Suppressor macrophage treated with lipopolysaccharide for 4 hours (primary cell): Measurements from ENCODE around the gene PRAMEF10.
"Not testable (repeated sequence)": the region's sequence is repeated elsewhere in the genome, so short reads cannot be mapped to it uniquely, and the experiment has no call there.

Experiments
- DNase-seq: peaks from one replicate; pipeline ENCODE4 v3.0.0-alpha.2; 2020

PRAMEF10 gene, protein sequence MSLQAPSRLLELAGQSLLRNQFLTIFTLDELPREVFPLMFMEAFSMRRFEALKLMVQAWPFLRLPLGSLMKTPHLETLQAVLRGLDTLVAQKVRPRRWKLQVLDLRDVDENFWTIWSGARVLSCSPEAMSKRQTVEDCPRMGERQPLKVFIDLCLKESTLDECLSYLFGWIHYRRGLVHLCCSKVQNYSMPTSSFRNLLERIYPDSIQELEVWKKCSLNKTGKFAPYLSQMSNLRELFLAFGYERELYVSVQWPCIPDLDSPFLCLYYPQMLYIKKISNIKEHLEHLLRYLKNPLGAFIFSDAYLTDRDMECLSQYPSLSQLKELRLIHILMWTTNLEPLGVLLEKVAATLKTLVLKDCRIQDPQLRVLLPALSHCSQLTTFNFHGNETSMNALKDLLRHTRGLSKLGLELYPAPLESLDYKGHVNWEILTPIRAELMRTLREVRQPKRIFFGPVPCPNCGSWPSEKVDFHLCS

DNA sequence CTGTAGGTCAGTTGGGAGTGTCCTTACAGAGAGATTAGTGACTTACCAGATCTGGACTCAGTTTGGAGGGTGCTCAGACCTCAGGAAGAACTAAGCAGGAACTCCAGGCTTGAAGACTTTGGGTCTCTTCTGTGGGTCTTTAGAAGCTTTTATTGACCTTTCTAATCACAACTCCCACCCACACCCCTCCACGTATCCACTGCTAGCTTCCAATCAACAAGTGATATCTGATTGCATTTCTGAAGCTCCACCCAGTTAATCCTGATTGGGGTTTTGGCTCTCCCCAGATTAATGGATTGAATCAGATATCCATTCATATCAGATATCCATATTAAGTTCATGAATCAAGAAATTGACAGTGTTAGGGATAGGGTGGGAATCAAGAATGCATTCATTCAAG, at the start of gene PRAMEF10:
PRAMEF10 (minus strand) TSS at position 101 of the 400 bp plus-strand sequence. CDS start 2,423 bp downstream, outside the sequence.
- not testable (repeated sequence) for DNase-seq

DNA sequence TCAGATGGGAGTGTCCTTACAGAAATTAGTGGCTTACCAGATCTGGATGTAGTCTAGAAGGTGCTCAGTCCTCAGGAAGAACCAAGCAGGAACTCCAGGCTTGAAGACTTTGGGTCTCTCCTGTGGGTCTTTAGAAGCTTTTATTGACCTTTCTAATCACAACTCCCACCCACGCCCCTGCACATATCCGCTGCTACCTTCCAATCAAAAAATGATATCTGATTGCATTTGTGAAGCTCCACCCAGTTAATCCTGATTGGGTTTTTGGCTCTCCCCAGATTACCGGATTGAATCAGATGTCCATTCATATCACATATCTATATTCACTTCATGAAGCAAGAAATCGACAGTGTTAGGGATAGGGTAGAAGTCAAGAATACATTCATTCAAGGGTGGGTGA, 49.4 kb upstream of the PRAMEF10 start, which contains the start of gene PRAMEF6:
PRAMEF6 (minus strand) TSS at position 101 of the 400 bp plus-strand sequence. CDS start 5,062 bp downstream, outside the sequence.
- not testable (repeated sequence) for DNase-seq

DNA sequence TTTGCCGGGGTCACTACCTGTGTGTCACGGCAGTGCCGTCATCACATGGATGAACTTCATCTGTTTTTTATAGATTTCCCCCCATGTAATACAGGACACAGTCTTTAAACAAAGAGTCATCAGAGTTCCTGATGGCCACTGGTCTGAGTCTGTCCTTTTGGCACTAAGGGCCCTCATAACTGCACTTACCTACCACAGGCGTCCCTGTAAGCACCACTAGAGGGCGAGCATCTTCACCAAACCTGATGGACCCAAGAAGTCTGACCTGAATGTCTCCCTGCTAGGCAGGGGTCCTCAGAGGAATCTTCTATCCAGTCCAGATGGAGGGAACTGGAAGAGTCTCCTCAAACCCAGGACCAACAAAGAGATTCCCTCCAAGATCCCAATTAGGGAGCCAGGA, 26.3 kb upstream of the PRAMEF10 start:
- DNase-seq, result not testable (repeated sequence)

DNA sequence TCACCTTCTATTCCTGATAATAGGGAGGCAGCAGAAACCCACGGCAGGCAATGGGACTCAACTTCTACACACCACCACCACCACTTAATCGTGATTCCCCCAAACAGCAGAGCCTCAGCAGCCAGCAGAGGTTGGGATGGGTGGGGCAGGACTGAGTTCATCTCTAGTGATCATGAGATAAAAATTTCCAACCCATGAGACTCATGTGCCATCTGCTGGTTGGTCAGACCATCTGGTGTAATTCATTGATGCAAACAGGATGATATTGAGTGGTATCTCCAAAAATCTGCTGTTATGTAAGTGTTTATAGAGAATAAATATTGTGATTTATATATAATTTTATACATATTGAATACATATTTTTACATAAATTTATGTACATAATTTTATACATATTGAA, 23.7 kb upstream of the PRAMEF10 start:
- not testable (repeated sequence) for DNase-seq

DNA sequence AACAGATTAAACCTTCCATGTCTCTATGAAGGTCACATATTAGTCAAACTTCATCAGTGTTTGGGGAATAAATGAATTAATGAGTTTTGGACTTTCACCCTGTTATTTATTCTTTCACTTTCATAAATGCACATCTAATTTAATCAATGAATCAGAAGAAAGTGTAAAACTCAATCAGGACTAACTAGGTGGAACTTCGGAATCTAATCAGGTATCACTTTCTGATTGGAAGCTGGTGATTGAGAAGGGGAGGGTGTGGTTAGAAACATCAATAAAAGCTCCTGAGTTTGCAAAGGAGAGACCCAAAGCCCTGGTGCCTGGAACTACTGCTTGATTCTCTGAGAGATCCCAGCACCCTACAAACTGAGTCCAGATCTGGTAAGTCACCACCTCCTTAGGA, 18.2 kb upstream of the PRAMEF10 start, which contains the start of gene PRAMEF7:
PRAMEF7 (plus strand) TSS at position 301 of the 400 bp plus-strand sequence. CDS start 1,083 bp downstream, outside the sequence.
- not testable (repeated sequence) for DNase-seq

DNA sequence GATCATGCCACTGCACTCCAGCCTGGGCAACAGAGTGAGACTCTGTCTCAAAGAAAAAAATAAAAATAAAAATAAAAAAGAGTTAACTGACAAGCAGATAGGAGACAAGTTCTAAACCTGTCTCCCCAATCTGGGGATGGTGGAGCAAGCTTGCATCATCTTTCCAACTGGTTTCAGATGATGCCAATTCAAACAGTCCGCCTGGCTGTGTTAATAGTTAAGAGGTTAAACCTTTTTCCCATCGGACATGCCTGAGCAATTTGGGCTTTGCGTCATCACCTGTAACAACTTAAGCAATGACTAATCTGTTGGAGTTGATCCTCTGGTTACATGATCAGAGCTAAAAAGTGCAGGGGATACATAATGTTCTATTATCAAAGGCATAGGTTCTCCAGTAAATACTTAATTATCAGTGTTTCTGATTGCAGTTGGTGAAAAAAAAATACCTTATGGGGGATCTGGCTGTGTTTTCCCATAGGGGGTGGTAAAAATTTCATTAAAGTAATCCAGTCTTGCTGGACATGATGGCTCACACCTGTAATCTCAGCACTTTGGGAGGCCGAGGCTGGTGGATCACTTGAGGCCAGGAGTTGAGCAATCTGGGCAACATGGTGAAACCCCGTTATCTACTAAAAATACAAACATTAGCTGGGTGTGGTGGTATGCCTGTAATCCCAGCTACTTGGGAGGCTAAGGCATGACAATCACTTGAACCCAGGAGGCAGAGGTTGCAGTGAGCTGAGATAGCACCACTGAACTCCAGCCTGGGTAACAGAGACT, 5.9 kb upstream of the PRAMEF10 start:
- not testable (repeated sequence) for DNase-seq

DNA sequence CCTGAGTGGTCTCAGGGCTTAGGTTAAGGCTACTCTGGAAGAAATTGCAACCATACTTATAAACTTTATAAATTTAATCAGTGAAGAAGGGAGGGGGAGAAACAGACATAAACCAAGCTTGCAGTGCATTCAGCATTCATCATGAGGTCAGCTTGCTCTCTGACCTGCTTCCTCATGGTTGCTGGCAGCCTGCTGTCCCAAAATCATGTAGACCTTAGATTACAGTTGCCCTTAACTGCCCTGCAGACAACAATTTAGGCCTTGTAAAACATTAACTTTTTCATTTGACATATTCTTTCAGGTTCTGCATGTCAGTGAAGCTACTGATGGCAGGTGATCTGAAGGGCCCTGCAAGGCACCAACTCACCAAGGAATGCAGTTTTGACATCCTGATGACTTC, 1.1 kb upstream of the PRAMEF10 start:
- not testable (repeated sequence) for DNase-seq

DNA sequence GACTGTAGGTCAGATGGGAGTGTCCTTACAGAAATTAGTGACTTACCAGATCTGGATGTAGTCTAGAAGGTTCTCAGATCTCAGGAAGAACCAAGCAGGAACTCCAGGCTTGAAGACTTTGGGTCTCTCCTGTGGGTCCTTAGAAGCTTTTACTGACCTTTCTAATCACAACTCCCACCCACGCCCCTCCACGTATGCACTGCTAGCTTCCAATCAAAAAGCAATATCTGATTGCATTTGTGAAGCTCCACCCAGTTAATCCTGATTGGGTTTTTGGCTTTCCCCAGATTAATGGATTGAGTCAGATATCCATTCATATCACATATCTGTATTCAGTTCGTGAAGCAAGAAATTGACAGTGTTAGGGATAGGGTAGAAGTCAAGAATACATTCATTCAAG, 12.0 kb downstream of the PRAMEF10 start, which contains the start of gene PRAMEF4:
PRAMEF4 (minus strand) TSS at position 101 of the 400 bp plus-strand sequence. CDS start 2,807 bp downstream, outside the sequence.
- not testable (repeated sequence) for DNase-seq

DNA sequence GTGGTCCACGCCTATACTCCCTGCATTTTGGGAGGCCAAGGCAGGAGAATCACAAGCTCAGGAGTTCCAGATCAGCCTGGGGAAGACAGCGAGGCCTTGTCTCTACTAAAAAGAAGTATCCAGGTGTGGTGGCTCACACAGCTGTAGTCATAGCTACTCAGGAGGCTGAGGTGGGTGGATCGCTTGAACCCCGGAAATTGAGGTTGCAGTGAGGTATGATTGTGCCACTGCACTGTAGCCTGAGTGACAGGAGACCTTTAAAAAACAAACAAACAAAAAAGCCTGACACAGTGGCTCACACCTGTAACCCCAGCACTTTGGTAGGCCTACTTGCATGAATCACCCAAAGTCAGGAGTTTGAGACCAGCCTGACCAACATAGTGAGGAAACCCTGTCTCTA, 19.6 kb downstream of the PRAMEF10 start:
- DNase-seq, result not testable (repeated sequence)

DNA sequence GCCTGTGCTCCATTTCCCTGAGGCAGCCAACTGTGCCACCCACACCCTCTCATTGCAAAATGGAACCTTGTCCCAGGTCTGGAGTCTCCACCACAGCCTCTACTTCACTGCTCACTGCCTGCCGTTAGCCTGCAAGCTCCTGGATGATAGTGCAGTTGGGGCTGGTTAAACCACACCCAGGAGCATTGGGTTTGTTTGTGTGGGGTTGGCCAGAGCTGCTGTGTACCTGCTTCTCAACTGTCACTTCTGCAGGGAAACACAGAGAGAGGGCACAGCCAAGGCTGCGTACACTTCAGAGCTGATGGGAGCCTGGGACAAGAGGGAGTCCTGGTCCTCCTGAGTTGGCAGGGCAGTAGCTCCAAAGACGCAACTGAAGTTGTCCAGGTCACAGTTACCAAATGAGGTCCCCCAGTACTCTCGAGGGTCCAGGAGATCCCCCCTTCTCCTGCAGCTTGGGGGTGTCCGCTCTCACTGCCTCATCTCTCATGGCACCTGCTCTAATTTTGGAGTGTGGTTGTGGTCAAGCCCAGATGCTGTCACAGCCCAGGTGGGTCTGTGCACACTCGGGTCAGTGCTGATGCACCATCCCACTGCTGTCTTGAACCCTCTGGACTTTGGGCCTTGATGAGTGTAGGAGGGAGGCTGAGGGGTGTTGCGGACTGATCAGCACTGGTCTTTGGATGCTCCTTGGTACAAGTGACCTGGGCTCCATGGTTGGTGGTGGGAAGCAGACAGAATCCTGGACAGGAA, 34.8 kb downstream of the PRAMEF10 start:
- DNase-seq, result not testable (repeated sequence)

DNA sequence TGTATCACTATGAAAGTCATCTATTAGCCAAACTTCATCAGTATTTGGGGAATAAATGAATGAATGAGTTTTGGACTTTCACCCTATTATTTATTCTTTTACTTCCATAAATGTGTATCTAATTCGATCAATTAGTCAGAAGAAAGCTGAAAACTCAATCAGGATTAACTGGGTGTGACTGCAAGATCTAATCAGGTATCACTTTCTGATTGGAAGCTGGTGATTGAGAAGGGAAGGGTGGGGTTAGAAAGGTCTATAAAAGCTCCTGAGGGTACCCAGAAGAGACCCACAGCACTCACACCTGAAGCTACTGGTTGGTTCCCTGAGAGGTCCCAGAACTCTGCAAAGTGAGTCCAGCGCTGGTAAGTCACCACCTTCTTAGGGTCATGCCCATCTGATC, 41.3 kb downstream of the PRAMEF10 start, which contains the start of gene PRAMEF2:
PRAMEF2 (plus strand) TSS at position 301 of the 400 bp plus-strand sequence. CDS start 1,924 bp downstream, outside the sequence.
- not testable (repeated sequence) for DNase-seq

DNA sequence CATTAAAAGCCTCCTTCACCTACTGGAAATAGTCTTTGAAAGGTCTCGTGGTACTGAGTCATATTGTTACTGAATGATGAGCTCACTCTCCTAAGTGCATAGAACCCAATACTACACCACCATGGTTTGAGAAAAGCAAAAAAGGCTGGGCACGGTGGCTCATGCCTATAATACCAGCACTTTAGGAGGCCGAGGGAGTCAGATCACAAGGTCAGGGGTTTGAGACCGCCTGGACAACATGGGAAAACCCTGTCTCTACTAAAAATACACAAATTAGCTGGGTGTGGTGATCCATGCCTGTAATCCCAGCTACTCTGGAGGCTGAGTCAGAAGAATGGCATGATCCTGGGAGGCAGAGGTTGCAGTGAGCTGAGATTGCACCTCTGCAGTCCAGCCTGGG, 46.3 kb downstream of the PRAMEF10 start:
- DNase-seq, result peak; percentile 1

DNA sequence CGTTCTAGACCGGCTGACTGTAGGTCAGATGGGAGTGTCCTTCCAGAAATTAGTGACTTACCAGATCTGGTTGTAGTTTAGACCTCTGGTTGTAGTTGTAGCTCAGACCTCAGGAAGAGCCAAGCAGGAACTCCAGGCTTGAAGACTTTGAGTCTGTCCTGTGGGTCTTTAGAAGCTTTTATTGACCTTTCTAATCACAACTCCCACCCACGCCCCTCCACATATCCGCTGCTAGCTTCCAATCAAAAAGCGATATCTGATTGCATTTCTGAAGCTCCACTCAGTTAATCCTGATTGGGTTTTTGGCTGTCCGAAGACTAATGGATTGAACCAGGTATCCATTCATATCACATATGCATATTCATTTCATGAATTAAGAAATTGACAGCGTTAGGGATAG, 49.5 kb downstream of the PRAMEF10 start, which contains the start of gene HNRNPCL1:
HNRNPCL1 (minus strand) TSS at position 101 of the 400 bp plus-strand sequence. CDS start 431 bp downstream, outside the sequence.
- not testable (repeated sequence) for DNase-seq
